A673 (cell line): ENCODE measurements around the gene TTC33.

Source experiments
- EZH2 ChIP-seq: fragments of 200-600 bp; sonication (generic); IDR thresholded peaks from 2 replicates; pipeline ENCODE4 v1.6.1; 2017; ENCODE audit warnings: borderline replicate concordance, low read depth, mild to moderate bottlenecking, mixed read lengths, antibody characterized with exemption, low read length; ENCODE audit not compliant: poor library complexity, severe bottlenecking
- TF ChIP-seq, protein P1 (sequence below): fragments of 300-800, 200-600 bp; sonication (generic); conservative IDR thresholded peaks from 2 replicates; pipeline ENCODE4 v1.5.1; 2017; ENCODE audit warnings: low read depth, mild to moderate bottlenecking, antibody characterized with exemption, low read length, moderate library complexity, mixed read lengths

DNA sequence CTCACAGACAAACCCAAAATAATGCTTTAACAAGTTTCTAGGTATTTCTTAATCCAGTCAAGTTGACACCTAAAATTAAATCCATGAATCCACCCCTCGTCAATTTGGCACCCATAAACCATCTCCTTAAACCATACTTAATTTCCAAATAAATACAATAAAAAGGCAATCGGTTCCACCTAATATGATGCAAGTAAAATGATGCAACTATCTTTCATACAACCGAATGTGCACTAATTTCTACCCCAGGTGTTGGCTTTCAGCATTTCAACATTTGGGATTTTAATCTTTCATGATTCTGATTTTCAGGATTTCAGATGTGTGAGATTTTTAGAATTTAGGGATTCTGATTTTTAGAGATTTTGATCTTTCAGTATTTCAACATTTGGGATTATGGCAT lies 25.1 kb upstream of the TTC33 start:
- TF ChIP-seq, protein P1, sequence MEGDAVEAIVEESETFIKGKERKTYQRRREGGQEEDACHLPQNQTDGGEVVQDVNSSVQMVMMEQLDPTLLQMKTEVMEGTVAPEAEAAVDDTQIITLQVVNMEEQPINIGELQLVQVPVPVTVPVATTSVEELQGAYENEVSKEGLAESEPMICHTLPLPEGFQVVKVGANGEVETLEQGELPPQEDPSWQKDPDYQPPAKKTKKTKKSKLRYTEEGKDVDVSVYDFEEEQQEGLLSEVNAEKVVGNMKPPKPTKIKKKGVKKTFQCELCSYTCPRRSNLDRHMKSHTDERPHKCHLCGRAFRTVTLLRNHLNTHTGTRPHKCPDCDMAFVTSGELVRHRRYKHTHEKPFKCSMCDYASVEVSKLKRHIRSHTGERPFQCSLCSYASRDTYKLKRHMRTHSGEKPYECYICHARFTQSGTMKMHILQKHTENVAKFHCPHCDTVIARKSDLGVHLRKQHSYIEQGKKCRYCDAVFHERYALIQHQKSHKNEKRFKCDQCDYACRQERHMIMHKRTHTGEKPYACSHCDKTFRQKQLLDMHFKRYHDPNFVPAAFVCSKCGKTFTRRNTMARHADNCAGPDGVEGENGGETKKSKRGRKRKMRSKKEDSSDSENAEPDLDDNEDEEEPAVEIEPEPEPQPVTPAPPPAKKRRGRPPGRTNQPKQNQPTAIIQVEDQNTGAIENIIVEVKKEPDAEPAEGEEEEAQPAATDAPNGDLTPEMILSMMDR: no peak
- no peak for TF ChIP-seq EZH2
